ENCODE results near the gene DNAH12.

DNA sequence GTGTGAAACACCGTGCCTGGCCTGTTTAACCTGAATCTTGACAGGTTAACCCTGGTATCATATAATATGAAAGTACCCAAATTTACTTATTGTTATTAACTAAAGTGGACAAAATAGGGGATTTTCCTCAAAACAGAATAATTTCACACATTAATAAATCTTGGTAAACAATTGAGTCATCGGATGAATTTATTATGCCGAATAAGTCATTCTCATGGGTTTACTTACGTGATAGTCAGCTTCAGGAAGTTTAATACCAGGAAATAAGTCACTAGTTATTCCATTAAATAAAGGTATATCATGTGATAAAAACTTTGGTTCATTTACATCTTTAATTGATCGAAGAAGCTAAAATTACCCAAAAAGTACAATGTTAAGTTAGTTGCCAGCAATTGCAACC is 99.7 kb downstream of the DNAH12 start:
- TF ChIP-seq POLR2A (IDR thresholded peaks at IDR 0.05; ENCODE audit: low read length) (no peak), GATA1 (IDR thresholded peaks at IDR 0.05; ENCODE audit: low read depth, low read length) (no peak)
